ENCODE results near the gene XXYLT1. TPM values are rescaled to one million over a fixed set of nuclear protein-coding genes. Genes with fewer than 3 reads are reported as not detected.
A peak's percentile ranks its signal among the peaks of the same experiment; 100 is the strongest.

XXYLT1 gene
- total RNA-seq, 1 experiment from 2014 or later, result 23.4 TPM

DNA sequence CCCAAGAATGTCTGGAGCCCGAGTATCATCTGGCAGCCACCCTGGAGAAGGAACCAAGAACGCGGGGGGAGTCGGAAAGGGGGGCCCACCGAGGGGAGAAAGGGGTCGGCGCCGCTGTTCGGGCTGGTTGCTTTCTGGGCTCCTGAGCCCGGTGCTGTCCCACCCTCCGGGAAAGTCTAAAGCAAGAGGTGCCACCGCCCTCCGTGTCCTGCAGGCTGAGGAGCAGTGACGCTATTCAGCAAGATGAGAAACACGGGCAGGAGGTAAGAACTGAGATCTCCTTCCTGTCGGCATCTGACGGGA lies 234.8 kb downstream of the XXYLT1 start:
- Mint-ChIP-seq H3K4me3 (no peak overlapping the region), H3K36me3 (peaks cover 6% of the 10 kb centered on the region; the same call in 1 of the 2 replicates), H3K9me3 (peaks cover 10% of the 10 kb centered on the region), H3K27ac (no peak overlapping the region), H3K27me3 (ENCODE audit: low read depth) (peaks cover 15% of the 10 kb centered on the region), H3K4me1 (peaks cover 56% of the 10 kb centered on the region)
- ATAC-seq, result no peak
- CTCF ChIA-PET, result interaction anchor here (1.1 to 2.1 kb wide), 3 partner anchors 51 to 225 kb away, joined by 3 to 12 read pairs (median 5); no protein-coding TSS in a partner anchor
- TF ChIP-seq ZNF396 (CRISPR knock-in tag; IDR thresholded peaks at IDR 0.05; ENCODE audit: borderline replicate concordance) (no peak), ZNF423 (CRISPR knock-in tag; IDR thresholded peaks at IDR 0.05) (no peak), ZNF121 (CRISPR knock-in tag; IDR thresholded peaks at IDR 0.05) (no peak), ESRRA (CRISPR knock-in tag; IDR thresholded peaks at IDR 0.05; ENCODE audit: borderline replicate concordance) (no peak), FOXP1 (CRISPR knock-in tag; IDR thresholded peaks at IDR 0.05; ENCODE audit: borderline replicate concordance) (no peak), NR3C1 (CRISPR knock-in tag; conservative IDR thresholded peaks at IDR 0.05; ENCODE audit: low read depth) (no peak), ZNF416 (CRISPR knock-in tag; IDR thresholded peaks at IDR 0.05) (no peak), NR1H2 (CRISPR knock-in tag; IDR thresholded peaks at IDR 0.05) (no peak), NFYB (CRISPR knock-in tag; conservative IDR thresholded peaks at IDR 0.05; ENCODE audit: low read depth) (no peak)
- TF ChIP-seq, protein P1, sequence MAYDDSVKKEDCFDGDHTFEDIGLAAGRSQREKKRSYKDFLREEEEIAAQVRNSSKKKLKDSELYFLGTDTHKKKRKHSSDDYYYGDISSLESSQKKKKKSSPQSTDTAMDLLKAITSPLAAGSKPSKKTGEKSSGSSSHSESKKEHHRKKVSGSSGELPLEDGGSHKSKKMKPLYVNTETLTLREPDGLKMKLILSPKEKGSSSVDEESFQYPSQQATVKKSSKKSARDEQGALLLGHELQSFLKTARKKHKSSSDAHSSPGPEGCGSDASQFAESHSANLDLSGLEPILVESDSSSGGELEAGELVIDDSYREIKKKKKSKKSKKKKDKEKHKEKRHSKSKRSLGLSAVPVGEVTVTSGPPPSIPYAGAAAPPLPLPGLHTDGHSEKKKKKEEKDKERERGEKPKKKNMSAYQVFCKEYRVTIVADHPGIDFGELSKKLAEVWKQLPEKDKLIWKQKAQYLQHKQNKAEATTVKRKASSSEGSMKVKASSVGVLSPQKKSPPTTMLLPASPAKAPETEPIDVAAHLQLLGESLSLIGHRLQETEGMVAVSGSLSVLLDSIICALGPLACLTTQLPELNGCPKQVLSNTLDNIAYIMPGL (CRISPR knock-in tag; IDR thresholded peaks at IDR 0.05), result no peak
- TF ChIP-seq, protein P2, sequence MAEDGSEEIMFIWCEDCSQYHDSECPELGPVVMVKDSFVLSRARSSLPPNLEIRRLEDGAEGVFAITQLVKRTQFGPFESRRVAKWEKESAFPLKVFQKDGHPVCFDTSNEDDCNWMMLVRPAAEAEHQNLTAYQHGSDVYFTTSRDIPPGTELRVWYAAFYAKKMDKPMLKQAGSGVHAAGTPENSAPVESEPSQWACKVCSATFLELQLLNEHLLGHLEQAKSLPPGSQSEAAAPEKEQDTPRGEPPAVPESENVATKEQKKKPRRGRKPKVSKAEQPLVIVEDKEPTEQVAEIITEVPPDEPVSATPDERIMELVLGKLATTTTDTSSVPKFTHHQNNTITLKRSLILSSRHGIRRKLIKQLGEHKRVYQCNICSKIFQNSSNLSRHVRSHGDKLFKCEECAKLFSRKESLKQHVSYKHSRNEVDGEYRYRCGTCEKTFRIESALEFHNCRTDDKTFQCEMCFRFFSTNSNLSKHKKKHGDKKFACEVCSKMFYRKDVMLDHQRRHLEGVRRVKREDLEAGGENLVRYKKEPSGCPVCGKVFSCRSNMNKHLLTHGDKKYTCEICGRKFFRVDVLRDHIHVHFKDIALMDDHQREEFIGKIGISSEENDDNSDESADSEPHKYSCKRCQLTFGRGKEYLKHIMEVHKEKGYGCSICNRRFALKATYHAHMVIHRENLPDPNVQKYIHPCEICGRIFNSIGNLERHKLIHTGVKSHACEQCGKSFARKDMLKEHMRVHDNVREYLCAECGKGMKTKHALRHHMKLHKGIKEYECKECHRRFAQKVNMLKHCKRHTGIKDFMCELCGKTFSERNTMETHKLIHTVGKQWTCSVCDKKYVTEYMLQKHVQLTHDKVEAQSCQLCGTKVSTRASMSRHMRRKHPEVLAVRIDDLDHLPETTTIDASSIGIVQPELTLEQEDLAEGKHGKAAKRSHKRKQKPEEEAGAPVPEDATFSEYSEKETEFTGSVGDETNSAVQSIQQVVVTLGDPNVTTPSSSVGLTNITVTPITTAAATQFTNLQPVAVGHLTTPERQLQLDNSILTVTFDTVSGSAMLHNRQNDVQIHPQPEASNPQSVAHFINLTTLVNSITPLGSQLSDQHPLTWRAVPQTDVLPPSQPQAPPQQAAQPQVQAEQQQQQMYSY (CRISPR knock-in tag; IDR thresholded peaks at IDR 0.05), result no peak
- DNase-seq (ENCODE audit: low spot score), result no peak
- POLR2A ChIA-PET, result no interaction called here

DNA sequence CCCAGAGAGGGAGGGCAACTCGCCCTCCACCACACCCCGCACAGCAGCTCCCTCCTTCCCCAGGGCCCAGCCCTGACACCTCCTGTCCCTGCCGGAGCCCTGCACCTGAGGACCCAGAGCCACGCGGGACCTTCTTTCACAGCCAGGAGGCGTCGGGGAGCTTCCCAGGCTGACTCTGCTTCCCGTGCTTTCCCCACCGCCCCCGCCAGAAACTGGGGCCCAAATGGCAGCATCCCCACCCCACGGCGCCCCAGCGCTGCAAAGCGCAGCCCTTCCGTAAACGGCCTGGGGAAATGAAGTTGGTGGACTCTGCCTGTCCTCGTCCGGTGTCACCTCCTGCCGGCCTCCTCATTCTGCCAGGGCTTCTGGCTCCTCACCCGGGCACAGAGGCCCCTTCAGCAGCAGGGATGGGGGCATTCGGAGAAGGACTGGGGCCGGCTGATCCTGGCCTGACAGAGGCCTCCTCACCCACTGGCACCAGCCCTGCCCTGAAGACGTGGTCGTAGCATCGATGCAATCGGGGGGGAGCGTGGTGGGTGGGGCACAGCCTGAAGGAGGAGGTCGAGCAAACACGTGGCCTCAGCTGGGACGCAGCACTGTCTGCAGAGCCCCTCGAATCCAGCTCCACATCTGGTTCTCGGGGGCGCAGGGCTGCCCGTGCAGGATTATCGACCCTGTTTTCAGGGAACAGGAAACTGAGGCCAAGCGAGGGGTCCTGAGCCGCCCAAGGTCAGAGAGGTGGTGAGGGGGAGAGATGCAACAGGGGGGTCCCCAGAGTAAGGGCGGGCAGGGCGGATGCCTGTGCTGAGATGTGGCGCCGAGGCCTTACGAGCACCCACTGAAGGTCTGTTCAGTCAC lies 235.4 kb downstream of the XXYLT1 start:
- no peak overlapping the region for H3K27ac Mint-ChIP-seq
- H3K4me3 Mint-ChIP-seq, result no peak overlapping the region; the same call in 1 of the 2 replicates
- peaks cover 15% of the 10 kb centered on the region for H3K27me3 Mint-ChIP-seq (ENCODE audit: low read depth)
- H3K4me1 Mint-ChIP-seq, result peaks cover 59% of the 10 kb centered on the region
- DNase-seq (ENCODE audit: low spot score), result peak; percentile 73
- POLR2A ChIA-PET, result no interaction called here
- peaks cover 6% of the 10 kb centered on the region; the same call in 1 of the 2 replicates for H3K36me3 Mint-ChIP-seq
- CTCF ChIA-PET, result interaction anchor here (0.7 to 2.1 kb wide), 22 partner anchors 10 to 515 kb away, joined by 3 to 12 read pairs (median 4); partner anchors contain the start of genes LSG1 and XXYLT1
- peaks cover 10% of the 10 kb centered on the region for H3K9me3 Mint-ChIP-seq
- peak; percentile 74 for ATAC-seq
- TF ChIP-seq FOXJ3 (CRISPR knock-in tag; IDR thresholded peaks at IDR 0.05; ENCODE audit: borderline replicate concordance) (no peak), TEAD1 (CRISPR knock-in tag; IDR thresholded peaks at IDR 0.05) (no peak), FOXP1 (CRISPR knock-in tag; IDR thresholded peaks at IDR 0.05; ENCODE audit: borderline replicate concordance) (peak; percentile 87), GTF2I (CRISPR knock-in tag; conservative IDR thresholded peaks at IDR 0.05) (no peak), EMX1 (CRISPR knock-in tag; IDR thresholded peaks at IDR 0.05) (no peak), SOX15 (CRISPR knock-in tag; IDR thresholded peaks at IDR 0.05) (no peak), KAT7 (CRISPR knock-in tag; IDR thresholded peaks at IDR 0.05; ENCODE audit: borderline replicate concordance) (no peak), RORB (CRISPR knock-in tag; IDR thresholded peaks at IDR 0.05) (no peak), ZBTB21 (CRISPR knock-in tag; IDR thresholded peaks at IDR 0.05; ENCODE audit: borderline replicate concordance) (no peak), ZNF396 (CRISPR knock-in tag; IDR thresholded peaks at IDR 0.05; ENCODE audit: borderline replicate concordance) (no peak)
- TF ChIP-seq, protein P3, sequence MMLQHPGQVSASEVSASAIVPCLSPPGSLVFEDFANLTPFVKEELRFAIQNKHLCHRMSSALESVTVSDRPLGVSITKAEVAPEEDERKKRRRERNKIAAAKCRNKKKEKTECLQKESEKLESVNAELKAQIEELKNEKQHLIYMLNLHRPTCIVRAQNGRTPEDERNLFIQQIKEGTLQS (CRISPR knock-in tag; conservative IDR thresholded peaks at IDR 0.05), result no peak
- TF ChIP-seq, protein P4, sequence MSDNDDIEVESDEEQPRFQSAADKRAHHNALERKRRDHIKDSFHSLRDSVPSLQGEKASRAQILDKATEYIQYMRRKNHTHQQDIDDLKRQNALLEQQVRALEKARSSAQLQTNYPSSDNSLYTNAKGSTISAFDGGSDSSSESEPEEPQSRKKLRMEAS (CRISPR knock-in tag; IDR thresholded peaks at IDR 0.05), result peak; percentile 53; the same call in 1 of the 2 replicates
- TF ChIP-seq, protein P5, sequence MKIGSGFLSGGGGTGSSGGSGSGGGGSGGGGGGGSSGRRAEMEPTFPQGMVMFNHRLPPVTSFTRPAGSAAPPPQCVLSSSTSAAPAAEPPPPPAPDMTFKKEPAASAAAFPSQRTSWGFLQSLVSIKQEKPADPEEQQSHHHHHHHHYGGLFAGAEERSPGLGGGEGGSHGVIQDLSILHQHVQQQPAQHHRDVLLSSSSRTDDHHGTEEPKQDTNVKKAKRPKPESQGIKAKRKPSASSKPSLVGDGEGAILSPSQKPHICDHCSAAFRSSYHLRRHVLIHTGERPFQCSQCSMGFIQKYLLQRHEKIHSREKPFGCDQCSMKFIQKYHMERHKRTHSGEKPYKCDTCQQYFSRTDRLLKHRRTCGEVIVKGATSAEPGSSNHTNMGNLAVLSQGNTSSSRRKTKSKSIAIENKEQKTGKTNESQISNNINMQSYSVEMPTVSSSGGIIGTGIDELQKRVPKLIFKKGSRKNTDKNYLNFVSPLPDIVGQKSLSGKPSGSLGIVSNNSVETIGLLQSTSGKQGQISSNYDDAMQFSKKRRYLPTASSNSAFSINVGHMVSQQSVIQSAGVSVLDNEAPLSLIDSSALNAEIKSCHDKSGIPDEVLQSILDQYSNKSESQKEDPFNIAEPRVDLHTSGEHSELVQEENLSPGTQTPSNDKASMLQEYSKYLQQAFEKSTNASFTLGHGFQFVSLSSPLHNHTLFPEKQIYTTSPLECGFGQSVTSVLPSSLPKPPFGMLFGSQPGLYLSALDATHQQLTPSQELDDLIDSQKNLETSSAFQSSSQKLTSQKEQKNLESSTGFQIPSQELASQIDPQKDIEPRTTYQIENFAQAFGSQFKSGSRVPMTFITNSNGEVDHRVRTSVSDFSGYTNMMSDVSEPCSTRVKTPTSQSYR (CRISPR knock-in tag; IDR thresholded peaks at IDR 0.05), result 0 out of 2 replicates have a peak, but pooled peaks have one; percentile 43
- TF ChIP-seq, protein P6, sequence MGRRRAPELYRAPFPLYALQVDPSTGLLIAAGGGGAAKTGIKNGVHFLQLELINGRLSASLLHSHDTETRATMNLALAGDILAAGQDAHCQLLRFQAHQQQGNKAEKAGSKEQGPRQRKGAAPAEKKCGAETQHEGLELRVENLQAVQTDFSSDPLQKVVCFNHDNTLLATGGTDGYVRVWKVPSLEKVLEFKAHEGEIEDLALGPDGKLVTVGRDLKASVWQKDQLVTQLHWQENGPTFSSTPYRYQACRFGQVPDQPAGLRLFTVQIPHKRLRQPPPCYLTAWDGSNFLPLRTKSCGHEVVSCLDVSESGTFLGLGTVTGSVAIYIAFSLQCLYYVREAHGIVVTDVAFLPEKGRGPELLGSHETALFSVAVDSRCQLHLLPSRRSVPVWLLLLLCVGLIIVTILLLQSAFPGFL (CRISPR knock-in tag; IDR thresholded peaks at IDR 0.05; ENCODE audit: borderline replicate concordance), result no peak

Measured in WTC11 (cell line).